ENCODE results near the gene ACACB.

The ACACB gene

DNA sequence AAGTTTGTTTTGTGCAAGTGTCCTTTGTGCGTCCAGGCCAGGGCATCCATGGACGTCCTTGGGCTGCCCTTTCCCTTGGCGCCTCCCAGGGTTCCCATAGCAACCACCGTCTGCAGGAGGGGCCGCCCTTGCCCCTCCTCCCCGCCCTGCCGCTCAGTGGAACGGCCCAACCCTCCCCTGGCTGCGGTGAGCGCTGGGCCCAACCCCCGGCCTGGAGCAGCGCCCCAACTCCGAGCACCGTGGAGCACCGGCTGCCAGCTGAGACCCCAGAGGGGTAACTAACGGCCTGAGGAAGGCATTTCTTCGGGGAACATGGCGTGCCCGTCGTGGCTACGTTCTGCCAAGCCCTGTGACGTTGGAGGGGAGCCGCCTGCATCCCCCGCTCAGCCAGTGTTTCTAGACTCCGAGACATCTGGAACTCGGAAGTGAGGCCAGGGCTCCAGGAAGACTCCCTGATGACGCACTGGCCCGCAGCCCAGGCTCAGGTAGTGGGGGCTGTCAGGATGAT lies 5.3 kb upstream of the ACACB start:
- H3K4me1 ChIP-seq (ENCODE audit: control insufficient read depth, insufficient read depth, low read length, unreplicated experiment) = peaks cover 7% of the 10 kb centered on the region
- H2AFZ ChIP-seq (ENCODE audit: low read length, unreplicated experiment) = peak overlapping the region; percentile 70
- H3K36me3 ChIP-seq (ENCODE audit: insufficient read depth, low read length) = 0 out of 2 replicates have a peak, but pooled peaks cover 4% of the 10 kb centered on the region
- H3K4me3 ChIP-seq (ENCODE audit: low read depth, low read length) = peak overlapping the region; percentile 79
- no peaks in the 10 kb centered on the region for H3K27me3 ChIP-seq (ENCODE audit: insufficient read depth, low read length)
- no peaks in the 10 kb centered on the region for H3K79me2 ChIP-seq (ENCODE audit: control insufficient read depth, insufficient read depth, low read length, unreplicated experiment)
- H3K27ac ChIP-seq (ENCODE audit: low read depth, low read length) = peak overlapping the region; percentile 80

DNA sequence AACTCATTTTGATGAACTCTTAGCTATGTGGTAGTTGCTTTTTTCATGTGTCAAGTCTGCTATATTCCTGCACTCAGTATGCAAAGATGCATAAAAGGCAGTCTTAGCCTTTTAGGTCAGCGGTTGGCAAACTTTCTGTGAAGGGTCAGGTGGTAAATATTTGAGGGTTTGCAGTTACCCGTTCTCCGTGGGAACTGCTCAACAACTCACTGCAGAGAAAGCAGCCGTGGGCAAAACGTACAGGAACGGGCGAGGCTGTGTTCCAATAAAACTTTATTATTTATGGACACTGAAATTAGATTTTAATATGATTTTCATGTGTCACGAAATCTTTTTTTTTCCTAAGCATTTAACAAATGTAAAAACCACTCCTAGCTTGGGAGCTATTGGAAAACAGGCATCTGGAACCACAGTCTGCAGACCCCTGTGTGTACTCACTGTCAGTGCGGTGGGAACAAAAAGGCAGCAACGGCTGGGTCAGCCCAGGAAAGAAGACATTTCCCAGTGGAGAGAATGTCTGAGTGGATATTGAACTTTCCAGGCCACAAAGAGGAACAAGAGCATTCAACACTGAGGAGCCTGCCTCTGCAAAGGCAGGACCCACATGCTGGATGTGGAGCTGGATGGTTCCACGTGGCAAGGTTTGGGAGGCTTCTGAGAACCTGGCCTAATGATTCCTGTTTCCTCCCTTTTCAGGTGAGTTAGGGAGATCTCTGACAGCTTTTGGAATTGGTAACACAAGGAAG lies 3.5 kb upstream of the ACACB start:
- H3K79me2 ChIP-seq (ENCODE audit: control insufficient read depth, insufficient read depth, low read length, unreplicated experiment) = no peaks in the 10 kb centered on the region
- H3K27me3 ChIP-seq (ENCODE audit: insufficient read depth, low read length) = no peaks in the 10 kb centered on the region
- H3K4me1 ChIP-seq (ENCODE audit: control insufficient read depth, insufficient read depth, low read length, unreplicated experiment) = peaks cover 8% of the 10 kb centered on the region
- no peaks in the 10 kb centered on the region for H3K36me3 ChIP-seq (ENCODE audit: insufficient read depth, low read length)
- no peak overlapping the region for H3K27ac ChIP-seq (ENCODE audit: low read depth, low read length)
- H3K4me3 ChIP-seq (ENCODE audit: low read depth, low read length) = no peak overlapping the region
- no peak overlapping the region for H2AFZ ChIP-seq (ENCODE audit: low read length, unreplicated experiment)

DNA sequence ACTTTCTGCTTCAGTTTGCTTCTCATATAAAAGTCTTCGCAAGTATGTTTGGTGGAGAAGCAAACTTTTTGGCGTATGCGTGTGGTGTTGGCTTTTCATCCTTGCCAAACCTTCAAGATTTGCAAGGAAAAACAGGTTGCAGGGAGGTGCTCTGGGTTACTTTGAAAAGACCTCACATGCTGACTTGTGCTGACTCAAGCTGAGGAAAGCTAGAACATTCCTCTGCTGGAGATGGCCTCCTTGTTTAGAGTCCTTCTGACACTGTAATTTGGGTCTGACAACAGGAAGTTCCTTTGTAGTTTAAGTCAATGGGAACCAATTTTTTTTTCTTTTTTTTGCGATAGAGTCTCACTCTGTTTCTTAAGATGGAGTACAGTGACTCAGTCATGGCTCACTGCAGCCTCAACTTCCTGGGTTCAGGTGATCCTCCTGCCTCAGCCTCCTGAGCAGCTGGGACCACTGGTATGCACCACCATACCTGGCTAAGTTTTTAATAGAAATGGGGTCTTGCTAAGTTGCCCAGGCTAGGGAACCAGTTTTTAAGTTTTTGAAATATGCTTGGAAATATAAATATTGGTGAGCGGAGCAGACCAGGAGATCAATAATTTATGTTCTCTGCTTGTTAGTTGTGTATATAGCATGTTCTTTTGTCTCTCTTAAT lies 2.6 kb upstream of the ACACB start:
- Histone ChIP-seq H3K27ac (ENCODE audit: low read depth, low read length) (no peak overlapping the region), H3K4me1 (ENCODE audit: control insufficient read depth, insufficient read depth, low read length, unreplicated experiment) (peaks cover 8% of the 10 kb centered on the region), H2AFZ (ENCODE audit: low read length, unreplicated experiment) (no peak overlapping the region), H3K27me3 (ENCODE audit: insufficient read depth, low read length) (no peaks in the 10 kb centered on the region), H3K36me3 (ENCODE audit: insufficient read depth, low read length) (no peaks in the 10 kb centered on the region), H3K79me2 (ENCODE audit: control insufficient read depth, insufficient read depth, low read length, unreplicated experiment) (no peaks in the 10 kb centered on the region), H3K4me3 (ENCODE audit: low read depth, low read length) (no peak overlapping the region)

DNA sequence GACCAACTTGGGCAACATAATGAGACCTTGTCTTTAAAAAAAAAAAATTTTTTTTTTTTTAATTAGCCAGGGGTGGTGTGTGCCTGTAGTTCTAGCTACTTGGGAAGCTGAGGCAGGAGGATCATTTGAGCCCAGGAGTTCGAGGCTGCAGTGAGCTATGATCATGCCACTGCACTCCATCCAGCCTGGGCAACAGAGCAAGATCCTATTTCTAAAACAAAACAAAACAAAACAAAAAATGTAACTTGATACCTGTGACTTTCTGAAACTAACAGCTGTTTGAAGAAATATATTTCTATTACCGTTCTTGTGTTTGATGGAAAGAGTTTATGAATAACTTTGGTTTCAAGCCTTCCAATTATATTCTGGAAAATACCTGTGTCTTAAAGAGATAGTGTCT lies 1.7 kb upstream of the ACACB start:
- Histone ChIP-seq H2AFZ (ENCODE audit: low read length, unreplicated experiment) (no peak overlapping the region), H3K4me1 (ENCODE audit: control insufficient read depth, insufficient read depth, low read length, unreplicated experiment) (peaks cover 8% of the 10 kb centered on the region), H3K36me3 (ENCODE audit: insufficient read depth, low read length) (no peaks in the 10 kb centered on the region), H3K27me3 (ENCODE audit: insufficient read depth, low read length) (no peaks in the 10 kb centered on the region), H3K4me3 (ENCODE audit: low read depth, low read length) (no peak overlapping the region), H3K79me2 (ENCODE audit: control insufficient read depth, insufficient read depth, low read length, unreplicated experiment) (no peaks in the 10 kb centered on the region), H3K27ac (ENCODE audit: low read depth, low read length) (no peak overlapping the region)

- H3K4me1 ChIP-seq (ENCODE audit: control insufficient read depth, insufficient read depth, low read length, unreplicated experiment) = peaks cover 8% of the 10 kb centered on the region
- no peak overlapping the region for H3K27ac ChIP-seq (ENCODE audit: low read depth, low read length)
- no peaks in the 10 kb centered on the region for H3K36me3 ChIP-seq (ENCODE audit: insufficient read depth, low read length)
- H2AFZ ChIP-seq (ENCODE audit: low read length, unreplicated experiment) = no peak overlapping the region
- no peak overlapping the region for H3K4me3 ChIP-seq (ENCODE audit: low read depth, low read length)
- H3K27me3 ChIP-seq (ENCODE audit: insufficient read depth, low read length) = no peaks in the 10 kb centered on the region
- H3K79me2 ChIP-seq (ENCODE audit: control insufficient read depth, insufficient read depth, low read length, unreplicated experiment) = no peaks in the 10 kb centered on the region
These were observed 1.0 kb upstream of the ACACB start for GRCh38 chr12:109115404-109115757.

GRCh38 chr12:109116611-109116949 lies 193 bp downstream of the ACACB start:
- Histone ChIP-seq H3K27me3 (ENCODE audit: insufficient read depth, low read length) (no peaks in the 10 kb centered on the region), H3K27ac (ENCODE audit: low read depth, low read length) (no peak overlapping the region), H3K36me3 (ENCODE audit: insufficient read depth, low read length) (no peaks in the 10 kb centered on the region), H3K4me1 (ENCODE audit: control insufficient read depth, insufficient read depth, low read length, unreplicated experiment) (peaks cover 3% of the 10 kb centered on the region), H3K79me2 (ENCODE audit: control insufficient read depth, insufficient read depth, low read length, unreplicated experiment) (no peaks in the 10 kb centered on the region), H3K4me3 (ENCODE audit: low read depth, low read length) (no peak overlapping the region), H2AFZ (ENCODE audit: low read length, unreplicated experiment) (no peak overlapping the region)

- Histone ChIP-seq H3K4me3 (ENCODE audit: low read depth, low read length) (no peak overlapping the region), H3K36me3 (ENCODE audit: insufficient read depth, low read length) (no peaks in the 10 kb centered on the region), H3K27ac (ENCODE audit: low read depth, low read length) (no peak overlapping the region), H2AFZ (ENCODE audit: low read length, unreplicated experiment) (no peak overlapping the region), H3K4me1 (ENCODE audit: control insufficient read depth, insufficient read depth, low read length, unreplicated experiment) (peaks cover 3% of the 10 kb centered on the region), H3K79me2 (ENCODE audit: control insufficient read depth, insufficient read depth, low read length, unreplicated experiment) (no peaks in the 10 kb centered on the region), H3K27me3 (ENCODE audit: insufficient read depth, low read length) (no peaks in the 10 kb centered on the region)
These were observed 3.7 kb downstream of the ACACB start for GRCh38 chr12:109120095-109120494.

- Histone ChIP-seq H3K27ac (ENCODE audit: low read depth, low read length) (no peak overlapping the region), H3K4me1 (ENCODE audit: control insufficient read depth, insufficient read depth, low read length, unreplicated experiment) (peaks cover 3% of the 10 kb centered on the region), H2AFZ (ENCODE audit: low read length, unreplicated experiment) (no peak overlapping the region), H3K4me3 (ENCODE audit: low read depth, low read length) (no peak overlapping the region), H3K27me3 (ENCODE audit: insufficient read depth, low read length) (no peaks in the 10 kb centered on the region), H3K79me2 (ENCODE audit: control insufficient read depth, insufficient read depth, low read length, unreplicated experiment) (no peaks in the 10 kb centered on the region), H3K36me3 (ENCODE audit: insufficient read depth, low read length) (no peaks in the 10 kb centered on the region)
These were observed 4.2 kb downstream of the ACACB start for GRCh38 chr12:109120557-109120956.

- Histone ChIP-seq H3K27me3 (ENCODE audit: insufficient read depth, low read length) (no peaks in the 10 kb centered on the region), H3K79me2 (ENCODE audit: control insufficient read depth, insufficient read depth, low read length, unreplicated experiment) (no peaks in the 10 kb centered on the region), H3K36me3 (ENCODE audit: insufficient read depth, low read length) (no peaks in the 10 kb centered on the region), H3K27ac (ENCODE audit: low read depth, low read length) (no peak overlapping the region), H3K4me3 (ENCODE audit: low read depth, low read length) (no peak overlapping the region), H2AFZ (ENCODE audit: low read length, unreplicated experiment) (no peak overlapping the region), H3K4me1 (ENCODE audit: control insufficient read depth, insufficient read depth, low read length, unreplicated experiment) (no peaks in the 10 kb centered on the region)
These were observed 5.0 kb downstream of the ACACB start for GRCh38 chr12:109121346-109121880.

DNA sequence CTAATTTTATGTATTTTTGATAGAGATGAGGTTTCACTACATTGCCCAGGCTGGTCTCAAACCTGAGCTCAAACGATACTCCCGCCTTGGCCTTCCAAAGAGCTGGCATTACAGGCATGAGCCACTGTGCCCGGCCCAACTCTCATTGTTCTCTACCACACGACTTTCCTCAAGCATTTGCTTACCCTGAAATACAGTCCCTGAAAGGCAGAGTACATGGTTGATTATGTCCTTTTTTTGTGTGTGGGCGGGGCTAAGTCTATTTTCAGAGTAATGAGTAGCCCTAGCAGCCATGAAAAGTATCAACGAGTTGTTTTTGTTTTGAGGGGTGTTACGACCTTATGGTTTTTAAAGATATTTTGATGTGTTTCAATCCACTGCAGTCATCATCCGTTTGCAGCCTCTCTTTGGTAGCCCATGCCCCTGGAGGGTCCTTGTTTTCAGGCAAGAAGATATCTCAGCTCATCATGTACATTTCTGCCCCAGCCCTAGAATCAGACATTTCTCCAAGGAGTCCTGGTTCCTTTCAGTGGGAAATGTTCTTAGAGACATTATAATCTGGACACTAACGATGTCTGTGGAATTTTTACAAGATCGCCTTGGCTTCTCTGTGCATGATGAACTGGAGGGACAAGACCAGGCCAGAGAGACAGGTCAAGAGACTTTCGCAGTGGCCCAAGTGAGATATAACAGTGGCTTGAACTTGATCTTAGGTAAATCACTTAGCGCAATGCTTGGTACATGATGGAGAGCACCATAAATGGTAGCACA lies 8.7 kb downstream of the ACACB start:
- Histone ChIP-seq H3K27ac (ENCODE audit: low read depth, low read length) (no peak overlapping the region), H3K4me3 (ENCODE audit: low read depth, low read length) (no peak overlapping the region), H3K4me1 (ENCODE audit: control insufficient read depth, insufficient read depth, low read length, unreplicated experiment) (no peaks in the 10 kb centered on the region), H3K27me3 (ENCODE audit: insufficient read depth, low read length) (no peaks in the 10 kb centered on the region), H3K79me2 (ENCODE audit: control insufficient read depth, insufficient read depth, low read length, unreplicated experiment) (no peaks in the 10 kb centered on the region), H2AFZ (ENCODE audit: low read length, unreplicated experiment) (no peak overlapping the region), H3K36me3 (ENCODE audit: insufficient read depth, low read length) (no peaks in the 10 kb centered on the region)
